CD1c-positive myeloid dendritic cell (primary cell): Measurements from ENCODE around the gene IL15RA.
"Not testable (repeated sequence)": the region's sequence is repeated elsewhere in the genome, so short reads cannot be mapped to it uniquely, and the experiment has no call there.

ENCODE experiments used
- DNase-seq: peaks from one replicate; pipeline ENCODE4 v3.0.0-alpha.2; 2016; ENCODE audit errors: extremely low spot score

The IL15RA gene

DNA sequence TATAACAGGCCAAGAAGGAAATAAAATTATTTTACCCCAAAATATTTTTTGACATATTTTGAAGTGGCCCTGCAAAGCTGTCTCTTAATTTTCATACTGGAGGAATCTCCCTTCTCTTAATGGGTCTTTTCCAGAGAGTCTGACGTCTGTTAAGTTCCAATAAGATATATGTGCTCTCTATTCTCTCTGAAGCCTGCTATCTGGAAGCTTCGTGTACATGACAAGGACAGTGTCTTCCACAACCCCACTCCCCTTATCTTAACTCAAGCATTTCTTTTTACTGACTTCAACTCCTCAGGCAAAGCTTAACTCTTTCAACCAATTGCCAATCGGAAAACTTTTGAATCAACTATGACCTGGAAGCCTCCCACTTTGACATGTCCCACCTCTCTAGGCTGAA, 29.2 kb upstream of the IL15RA start:
- no peak for DNase-seq

DNA sequence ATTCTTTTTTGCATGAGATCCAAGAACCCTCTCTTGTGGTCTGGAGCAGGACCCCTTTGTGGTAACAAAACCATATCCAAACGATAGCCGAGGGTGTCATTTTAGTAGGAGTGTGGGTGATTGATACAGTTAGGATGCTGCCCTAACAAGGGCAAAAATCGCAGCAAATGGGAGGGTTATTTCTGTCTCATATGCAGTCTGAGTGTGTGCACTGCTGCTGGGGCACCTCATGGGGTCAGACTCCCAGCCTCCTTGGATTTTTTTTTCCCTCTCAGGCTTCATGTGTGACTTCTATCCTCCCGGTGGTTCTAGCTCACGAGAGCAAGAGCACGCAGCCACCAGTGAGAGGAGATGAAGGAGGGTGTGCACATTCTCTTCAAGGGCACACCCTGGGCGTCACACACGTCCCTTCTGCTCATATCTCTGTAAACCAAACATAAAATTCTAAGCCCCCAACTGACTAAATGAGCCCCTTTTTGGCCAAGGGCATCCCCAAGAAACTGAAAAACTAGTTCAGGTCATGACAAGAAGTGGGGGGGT, 28.6 kb upstream of the IL15RA start:
- no peak for DNase-seq

DNA sequence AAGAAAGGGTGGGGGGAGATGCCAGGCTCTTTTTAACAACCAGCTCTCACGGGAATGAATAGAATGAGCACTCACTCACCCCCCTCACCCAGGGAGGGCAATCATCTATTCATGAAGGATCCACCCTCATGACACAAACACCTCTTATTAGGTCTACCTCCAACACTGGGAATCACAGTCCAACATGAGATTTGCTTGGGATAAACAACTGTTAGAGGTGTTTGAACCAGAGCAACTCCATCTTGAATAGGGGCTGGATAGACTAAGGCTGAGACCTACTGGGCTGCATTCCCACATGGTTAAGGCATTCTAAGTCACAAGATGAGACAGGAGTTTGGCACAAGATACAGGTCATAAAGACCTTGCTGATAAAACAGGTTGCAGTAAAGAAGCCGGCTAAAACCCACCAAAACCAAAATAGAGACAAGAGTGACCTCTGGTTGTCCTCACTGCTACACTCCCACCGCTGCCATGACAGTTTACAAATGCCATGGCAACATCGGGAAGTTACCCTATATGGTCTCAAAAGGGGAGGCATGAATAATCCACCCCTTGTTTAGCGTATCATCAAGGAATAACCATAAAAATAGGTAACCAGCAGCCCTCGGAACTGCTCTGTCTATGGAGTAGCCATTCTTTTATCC, 27.9 kb upstream of the IL15RA start:
- not testable (repeated sequence) for DNase-seq

DNA sequence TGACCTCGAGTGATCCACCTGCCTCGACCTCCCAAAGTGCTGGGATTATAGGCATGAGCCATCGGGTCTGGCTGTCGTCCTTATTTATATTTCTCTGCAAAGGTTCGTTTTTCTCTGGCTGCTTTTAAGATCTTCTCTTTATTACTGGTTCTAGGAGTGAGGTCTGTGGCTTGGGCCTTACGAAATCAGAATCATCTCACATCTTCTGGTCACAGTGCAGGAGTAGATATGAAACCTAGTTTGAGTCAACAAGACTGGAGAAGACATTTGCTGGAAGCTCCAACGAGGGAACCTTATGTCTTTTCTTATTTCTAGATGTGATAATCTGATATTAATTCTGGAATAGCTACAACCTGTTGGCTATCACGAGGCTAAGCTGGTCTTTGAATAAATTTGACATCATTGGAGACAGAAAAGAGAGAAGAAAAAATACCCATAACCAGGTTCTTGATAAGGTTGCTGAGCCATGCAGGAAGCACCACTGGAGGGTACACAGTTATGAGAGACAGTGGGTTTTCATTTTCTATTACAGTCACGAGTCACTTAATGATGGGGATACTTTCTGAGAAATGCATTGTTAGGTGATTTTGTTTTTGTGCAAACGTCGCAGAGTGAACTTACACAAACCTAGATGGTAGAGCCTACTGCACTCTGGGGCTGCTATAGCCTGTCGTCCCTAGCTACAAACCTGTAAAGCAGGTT, 25.6 kb upstream of the IL15RA start:
- no peak for DNase-seq

DNA sequence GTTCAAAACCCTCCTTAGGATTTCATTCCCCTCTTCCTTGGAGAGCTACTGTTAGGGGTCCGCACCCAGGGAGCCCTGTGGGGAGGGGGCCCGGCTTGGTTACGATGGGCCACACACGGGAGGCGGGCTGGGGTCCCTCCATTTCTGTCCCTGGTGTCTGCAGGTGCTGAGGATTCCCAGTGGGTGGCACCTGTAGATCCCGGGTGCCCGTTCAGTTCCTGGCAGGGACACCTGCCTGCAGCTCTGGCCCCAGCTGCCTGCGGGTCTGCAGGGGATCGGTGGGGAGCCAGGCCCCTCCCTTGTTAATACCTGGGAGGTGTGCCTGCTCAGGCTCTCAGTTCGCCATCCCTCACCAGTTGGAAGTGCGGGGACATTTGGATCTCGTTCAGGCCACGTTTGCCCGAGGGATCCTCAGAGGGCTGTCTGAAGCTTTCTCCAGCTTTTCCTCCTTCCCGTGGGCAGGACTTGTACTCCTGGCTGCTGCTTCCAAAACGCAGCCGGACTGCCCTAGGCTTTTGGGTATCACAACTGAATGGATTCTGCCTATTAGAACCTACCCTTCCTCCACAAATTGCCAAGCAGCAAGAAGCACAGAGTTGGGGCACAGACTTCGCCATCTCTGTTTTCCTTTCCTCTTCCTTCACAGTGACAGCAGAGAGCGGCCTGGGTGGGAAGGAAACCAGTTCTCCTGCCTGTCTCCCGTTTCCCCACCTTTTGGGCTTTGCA, 22.3 kb upstream of the IL15RA start:
- no peak for DNase-seq

DNA sequence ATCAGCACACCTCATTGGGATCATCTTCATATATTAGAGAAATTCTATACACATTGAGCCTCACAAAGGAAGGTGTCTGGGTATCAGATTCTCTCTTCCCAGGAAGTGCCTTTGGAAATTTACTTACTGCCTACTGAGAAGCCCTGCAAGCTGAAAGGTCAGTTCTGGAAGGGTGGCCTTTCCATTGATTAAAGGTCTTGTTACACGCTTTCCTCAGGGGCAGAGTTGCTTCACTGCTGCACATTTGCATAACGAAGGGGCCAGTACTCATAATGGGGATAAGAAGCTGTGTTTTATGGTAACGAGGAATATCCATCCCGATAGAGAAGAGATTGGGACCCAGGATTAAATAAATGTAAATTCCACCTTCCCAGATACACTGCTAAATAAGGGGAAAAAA, 19.4 kb upstream of the IL15RA start:
- DNase-seq, result no peak

DNA sequence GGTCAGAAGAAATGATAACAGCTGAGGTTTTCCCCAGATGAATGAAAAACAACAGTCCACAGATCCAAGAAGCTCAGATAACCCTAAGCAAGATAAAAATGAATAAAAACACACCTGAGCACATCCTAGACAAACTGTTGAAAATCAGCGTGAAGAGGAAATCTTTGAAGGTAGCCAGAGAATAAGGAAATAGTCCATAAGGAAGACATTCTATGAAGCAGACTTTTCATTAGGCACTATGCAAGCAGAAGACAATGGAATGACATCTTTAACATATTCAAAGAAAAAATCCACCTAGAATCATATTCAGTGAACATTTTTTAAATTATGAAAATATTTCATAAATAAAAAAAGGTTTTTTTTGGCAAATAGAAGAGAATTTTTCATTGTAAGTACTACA, 15.1 kb upstream of the IL15RA start:
- DNase-seq, result no peak

DNA sequence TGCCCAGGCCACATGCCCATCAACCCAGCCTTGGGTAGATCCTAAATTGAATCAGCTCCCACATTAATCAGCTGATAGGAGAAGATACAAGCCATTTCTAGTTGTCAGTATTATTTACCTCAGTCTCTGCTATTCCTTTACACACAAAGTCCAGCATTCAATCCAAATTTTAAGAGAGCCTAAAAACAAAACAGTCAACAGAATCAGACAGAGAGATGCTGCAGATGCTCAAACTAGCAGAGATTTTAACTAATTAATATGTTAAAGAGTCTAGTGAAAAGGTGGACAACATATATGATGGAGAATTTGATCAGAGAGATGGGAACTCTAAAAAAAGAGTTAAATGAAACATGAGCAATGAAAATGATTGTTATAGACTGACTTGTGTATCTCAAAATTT, 14.4 kb upstream of the IL15RA start:
- no peak for DNase-seq

DNA sequence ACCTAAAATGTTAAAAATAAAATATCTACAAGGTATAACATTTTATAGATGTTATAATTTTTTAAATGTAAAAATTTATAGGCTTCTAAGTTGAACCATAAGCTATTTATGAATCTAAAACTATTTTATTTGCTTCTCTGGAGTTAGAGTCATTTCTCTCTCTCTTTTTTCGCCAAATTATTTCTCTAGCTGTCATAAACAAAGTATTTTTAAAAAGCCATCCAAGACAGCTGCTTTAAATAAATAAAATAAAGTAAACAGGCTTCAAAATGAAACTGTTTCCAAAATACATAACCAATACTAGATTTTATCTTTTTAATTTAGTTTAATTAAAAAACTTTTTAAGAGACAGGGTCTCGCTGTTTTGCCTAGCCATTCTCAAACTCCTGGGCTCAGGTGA, 12.4 kb upstream of the IL15RA start:
- no peak for DNase-seq

DNA sequence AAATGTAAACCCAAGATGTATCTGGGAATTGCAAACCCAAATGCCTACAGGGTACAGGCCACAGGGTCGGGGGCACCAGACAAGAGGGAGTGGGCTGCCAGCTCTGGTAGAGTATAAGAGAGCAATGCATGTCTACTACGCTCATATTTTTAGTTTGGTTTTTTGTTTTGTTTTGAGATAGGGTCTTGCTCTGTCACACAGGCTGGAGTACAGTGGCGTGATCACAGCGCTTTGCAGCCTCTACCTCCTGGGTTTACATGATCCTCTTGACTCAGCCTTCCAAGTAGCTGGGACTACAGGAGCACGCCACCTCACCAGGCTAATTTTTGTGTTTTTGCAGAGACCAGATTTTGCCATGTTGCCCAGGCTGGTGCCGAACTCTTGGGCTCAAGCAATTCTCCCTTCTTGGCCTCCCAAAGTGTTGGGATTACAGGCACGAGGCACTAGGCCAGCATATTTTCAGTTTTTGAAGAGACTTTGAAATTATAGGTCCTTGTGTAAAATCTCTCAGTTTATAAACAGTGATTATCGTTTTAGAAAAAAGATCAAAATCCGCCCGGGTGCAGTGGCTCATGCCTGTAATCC, 11.1 kb upstream of the IL15RA start:
- DNase-seq, result no peak

DNA sequence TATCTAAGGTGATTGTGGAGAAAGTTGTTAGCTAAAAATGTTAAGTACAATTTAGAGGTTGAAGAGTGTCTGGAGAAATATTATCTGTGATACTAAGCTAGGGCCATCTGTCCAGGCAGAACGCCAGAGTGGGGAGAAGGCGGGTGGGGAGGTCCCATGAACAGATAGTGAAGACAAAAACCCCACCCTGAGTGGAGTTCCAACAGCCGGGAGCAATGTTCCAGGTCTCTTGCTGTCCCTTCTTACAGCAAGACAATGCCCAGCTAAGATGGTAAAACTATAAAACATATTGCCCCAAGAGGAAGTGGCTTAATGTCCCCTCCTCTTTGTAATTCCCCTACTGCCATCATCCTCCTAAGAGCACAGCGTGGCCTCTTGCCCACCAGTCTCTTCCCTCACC, 10.4 kb upstream of the IL15RA start:
- DNase-seq, result no peak

DNA sequence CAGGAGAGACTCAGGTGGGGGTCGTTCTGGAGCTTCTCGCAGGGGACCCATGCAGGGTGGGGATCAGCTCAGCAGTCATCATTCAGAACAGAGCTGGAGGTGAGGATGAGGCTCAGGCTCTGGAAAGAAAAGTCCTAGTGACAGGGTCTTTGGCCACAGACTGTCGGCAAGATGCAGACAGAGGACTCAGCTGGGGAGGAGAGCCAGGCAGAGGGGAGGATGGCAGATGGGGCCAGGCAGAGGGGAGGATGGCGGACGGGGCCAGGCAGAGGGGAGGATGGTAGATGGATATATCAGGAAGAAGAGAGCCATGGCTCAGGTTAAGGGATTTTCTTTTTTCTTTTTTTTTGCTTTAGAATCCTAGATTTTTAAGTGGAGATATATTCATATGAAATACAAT, 7.7 kb upstream of the IL15RA start:
- no peak for DNase-seq

DNA sequence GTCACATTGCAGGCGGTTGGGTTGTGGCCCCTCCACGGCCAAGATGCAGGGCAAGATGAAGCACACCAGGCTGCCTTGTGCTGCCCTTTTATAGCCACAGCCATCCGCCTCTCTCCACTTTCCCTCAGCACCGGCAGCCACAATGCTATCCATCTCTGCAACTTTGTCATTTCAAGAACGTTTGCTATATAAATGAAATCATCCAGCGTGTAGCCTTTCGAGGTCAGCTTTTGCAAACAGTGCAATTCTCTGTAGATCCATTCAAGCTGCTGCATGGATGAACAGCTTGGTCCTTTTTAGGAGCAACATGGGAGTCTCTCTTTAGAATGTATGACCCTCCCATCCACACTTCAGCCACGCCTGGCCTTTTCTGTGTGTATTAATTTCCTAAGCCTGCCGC, 6.4 kb upstream of the IL15RA start:
- DNase-seq, result no peak

DNA sequence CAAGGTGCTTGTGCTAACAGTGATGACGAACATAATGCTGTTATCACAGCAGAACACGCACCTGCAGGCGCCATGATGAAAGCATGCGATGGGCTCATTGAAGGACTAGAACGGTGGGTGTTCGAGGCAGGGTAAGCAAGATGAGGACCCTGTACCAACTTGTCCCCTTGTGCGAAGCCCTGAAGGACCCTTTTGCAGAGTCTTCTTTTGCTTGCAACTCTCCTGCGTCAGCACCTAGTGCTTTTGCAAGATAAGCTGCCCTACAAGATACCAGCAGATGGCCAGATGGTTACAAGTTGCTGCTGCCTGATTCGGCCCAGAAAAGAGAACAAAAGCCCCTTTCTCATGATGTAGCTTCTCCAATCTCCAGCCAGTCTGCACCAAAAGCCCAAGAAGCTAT, 4.2 kb upstream of the IL15RA start:
- no peak for DNase-seq

DNA sequence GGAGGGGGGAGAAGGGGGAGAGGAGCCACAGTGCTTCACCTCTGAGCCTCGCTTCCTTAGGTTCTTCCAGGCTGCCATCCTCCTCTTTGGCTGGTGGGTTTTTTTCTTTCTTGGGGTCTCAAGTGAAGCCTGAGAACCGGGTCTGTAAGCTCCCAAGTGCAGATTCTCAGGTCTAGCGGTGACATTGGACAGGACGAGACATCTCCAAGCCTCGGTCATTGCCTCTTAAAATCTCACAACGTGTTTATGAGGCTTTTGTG, 817 bp upstream of the IL15RA start:
- no peak for DNase-seq

DNA sequence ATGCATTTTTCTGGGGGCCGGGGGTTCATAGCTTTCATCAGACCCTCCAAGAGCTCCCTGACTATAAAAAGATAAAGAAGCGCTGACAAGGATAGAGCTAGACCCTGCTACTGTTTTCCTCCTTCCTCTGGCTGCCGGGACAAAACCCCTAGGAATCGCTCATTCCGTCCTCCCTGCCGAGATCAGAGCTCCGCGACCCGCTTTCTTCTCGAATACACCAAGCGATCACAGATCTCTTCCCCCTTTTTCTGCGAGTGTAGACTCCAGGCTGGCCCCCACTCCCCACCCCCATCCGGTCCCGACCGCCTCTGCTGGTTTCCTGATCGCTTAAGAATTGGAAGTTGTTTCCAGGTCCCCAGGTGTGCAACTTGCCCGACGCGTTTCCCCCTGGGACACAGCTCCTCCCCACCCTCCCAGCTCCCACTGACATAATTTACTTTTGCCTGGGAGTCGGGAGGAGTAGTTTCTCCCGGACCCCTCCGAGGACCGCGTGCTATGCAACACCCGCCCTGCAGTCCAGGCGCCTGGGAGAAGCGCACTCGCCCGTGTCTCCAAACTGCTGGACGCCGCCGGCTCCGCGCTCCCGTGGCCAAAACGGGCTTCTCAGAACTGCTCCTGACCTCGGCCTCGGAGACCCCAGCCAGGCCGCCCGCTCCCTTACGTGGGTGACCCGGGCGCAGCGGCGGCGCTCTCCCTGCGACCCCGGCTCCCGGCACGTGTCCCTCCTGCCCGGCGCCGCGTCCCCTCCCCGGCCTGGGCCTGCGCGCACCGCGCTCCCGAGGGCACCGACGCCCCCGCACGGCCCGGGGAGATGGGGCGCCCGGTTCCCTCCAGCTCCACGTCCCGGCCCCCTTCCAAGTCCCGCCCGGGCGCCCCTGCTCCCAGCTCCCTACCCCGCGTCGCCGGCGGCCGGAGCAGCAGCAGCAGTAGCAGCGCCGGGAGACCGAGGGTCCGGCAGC, 552 bp downstream of the IL15RA start:
- DNase-seq, result peak; percentile 39

DNA sequence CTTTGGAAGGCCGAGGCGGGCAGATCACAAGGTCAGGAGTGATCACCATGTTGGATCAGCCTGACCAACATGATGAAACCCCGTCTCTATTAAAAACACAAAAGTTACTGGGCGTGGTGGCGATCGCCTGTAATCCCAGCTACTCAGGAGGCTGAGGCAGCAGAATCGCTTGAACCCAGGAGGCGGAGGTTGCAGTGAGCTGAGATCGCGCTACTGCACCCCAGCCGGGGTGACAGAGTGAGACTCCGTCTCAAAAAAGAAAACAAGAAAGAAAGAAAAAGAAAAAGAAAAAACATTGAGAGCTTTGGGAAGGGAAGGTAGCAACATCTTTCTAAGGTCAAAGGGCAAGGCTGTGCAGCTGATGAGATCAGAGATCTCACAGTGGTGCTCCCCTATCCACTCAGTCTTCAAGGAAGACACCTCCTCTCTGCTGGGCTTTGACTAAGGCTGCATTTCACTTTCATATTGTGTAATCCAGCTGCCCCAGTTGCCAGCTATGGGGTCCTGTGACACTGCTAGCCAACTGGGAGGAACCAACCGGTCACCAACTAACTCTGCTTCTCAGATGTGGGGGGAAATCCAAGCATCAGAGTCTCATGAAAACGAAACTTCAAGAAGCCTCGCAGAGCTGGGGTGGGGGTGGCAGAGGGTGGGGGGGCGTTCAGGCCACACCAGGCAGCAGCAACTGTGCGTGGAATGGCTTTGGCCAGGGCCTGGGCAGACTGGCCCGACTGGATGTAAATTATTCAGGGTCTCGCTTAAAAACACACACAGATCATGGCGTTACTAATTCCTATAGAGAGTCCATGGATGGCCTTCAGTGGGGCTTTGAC, 1.5 kb downstream of the IL15RA start:
- peak; percentile 69 for DNase-seq

DNA sequence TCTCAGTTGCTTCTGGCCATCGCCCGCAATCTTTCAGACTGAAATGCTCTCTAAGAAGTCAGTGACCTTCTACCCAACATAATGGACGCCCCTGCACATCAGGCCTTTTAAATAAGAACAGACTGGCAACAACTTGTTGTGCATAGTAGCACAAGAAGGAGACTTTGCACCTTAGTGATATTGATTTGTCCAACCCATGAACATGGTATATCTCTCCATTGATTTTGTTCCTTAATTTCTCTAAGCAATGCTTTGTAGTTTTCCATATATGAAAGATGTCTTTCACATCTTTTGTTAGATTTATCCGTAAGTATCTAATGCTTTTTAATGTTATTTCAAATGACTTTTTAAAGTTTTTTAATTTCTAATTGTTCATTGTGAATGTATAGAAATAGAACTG, 4.3 kb downstream of the IL15RA start:
- DNase-seq, result no peak

DNA sequence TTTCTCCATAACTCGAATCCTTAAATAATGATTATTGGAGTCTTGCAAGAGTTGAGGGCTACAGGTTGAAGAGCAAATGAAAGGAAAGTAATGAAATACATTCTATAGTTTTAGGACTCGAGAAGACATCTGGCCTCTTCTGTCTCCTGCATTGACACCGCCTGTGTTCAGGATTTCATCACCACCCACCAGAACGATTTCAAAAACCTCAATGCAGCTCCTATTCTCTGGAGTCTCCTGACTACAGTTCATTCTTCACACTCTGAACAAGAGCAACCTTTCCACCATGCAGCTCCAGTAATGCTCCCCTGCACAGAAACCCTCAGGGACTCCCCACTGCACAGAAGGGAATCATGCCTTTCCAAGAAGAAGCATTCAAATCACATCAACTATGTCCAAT, 5.5 kb downstream of the IL15RA start:
- DNase-seq, result no peak

DNA sequence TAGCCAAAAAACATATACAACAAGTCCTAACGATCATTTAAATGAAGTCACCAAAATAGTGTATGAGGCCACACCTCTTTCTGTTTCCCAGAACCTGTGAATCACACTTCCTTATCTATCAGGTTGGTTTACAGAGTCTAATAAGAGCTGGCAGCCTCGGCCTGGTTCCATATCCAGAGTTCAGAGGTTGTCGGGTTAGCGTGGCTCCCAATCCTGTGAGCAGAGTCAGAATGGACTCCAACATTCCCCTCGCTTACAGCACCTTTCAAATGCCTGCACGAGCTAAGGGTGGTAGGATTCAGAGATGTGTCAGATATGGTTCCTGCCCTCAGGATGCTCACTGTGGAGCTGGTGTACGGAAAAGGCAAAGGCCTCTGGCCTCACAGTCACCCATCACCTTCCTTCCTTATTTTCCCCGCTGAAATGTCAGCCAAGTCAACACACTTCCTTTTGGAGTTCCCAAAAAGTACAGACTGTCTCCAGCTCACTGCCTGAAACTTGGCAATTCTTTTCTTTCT, 6.0 kb downstream of the IL15RA start:
- DNase-seq, result peak; percentile 21

DNA sequence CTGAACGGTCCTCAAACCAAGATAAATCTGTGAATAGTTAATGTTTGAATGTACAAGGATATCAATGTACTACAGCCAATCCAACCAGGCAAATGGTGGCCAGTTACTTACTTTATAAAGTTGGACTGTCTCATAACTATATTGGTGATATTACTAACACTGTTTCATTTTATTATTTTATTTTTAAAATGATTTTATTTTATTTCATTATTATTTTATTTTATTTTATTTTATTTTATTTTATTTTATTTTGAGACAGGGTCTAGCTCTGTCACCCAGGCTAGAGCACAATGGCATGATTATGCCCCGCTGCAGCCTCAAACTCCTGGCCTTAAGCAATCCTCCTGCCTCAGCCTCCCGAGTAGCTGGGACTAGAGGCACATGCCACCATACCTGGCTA, 6.8 kb downstream of the IL15RA start:
- DNase-seq, result no peak
